Bronchial epithelial cell (primary cell): ENCODE measurements around the gene ADGRB2. TPM values are rescaled to one million over a fixed set of nuclear protein-coding genes. Genes with fewer than 3 reads are reported as not detected.

ENCODE experiments used
- DNase-seq: peaks from one replicate; pipeline ENCODE4 v3.0.0-alpha.2; 2010; ENCODE audit warnings: low read depth
- FAIRE-seq: peaks from 2 replicates; lab custom pipeline; 2011; peaks lifted over from hg19 to GRCh38; lab: Jason Lieb, UNC
- H3K27me3 ChIP-seq: 2 replicates; pipeline ENCODE4 v1.5.1; 2011; ENCODE audit warnings: low read length; ENCODE audit not compliant: control insufficient read depth, insufficient read depth
- H3K36me3 ChIP-seq: 2 replicates; pipeline ENCODE4 v1.5.1; 2011; ENCODE audit warnings: low read length; ENCODE audit not compliant: control insufficient read depth, insufficient read depth
- H3K4me3 ChIP-seq: 2 replicates; pipeline ENCODE4 v1.5.1; 2011; ENCODE audit warnings: mild to moderate bottlenecking, low read depth, low read length, control low read depth
- CTCF ChIP-seq: IDR thresholded peaks from 2 replicates; pipeline ENCODE4 v1.5.1; 2011; ENCODE audit warnings: mild to moderate bottlenecking, moderate library complexity, low read length, control low read depth, inconsistent platforms; ENCODE audit not compliant: insufficient read depth, severe bottlenecking
- total RNA-seq: library from RNA; depleted of rRNA; stranded (reverse); fragments of >200 nt; gene quantifications from 2 replicates; pipeline ENCODE4 v1.2.1, GENCODE V29; 2014

Gene ADGRB2
- total RNA-seq, 1 donor from 2014 or later, result 0.53 TPM

- no peaks in the 10 kb centered on the region for H3K27me3 ChIP-seq
- H3K36me3 ChIP-seq, result no peaks in the 10 kb centered on the region
- no peak overlapping the region for H3K4me3 ChIP-seq
- DNase-seq (no peak), FAIRE-seq (peak; percentile 36)
- TF ChIP-seq CTCF, result no peak
Observed at GRCh38 chr1:31797216-31797615, 33.1 kb upstream of the ADGRB2 start.

- no peak for TF ChIP-seq CTCF
- Histone ChIP-seq H3K36me3 (no peaks in the 10 kb centered on the region), H3K4me3 (no peak overlapping the region), H3K27me3 (no peaks in the 10 kb centered on the region)
- DNase-seq (no peak), FAIRE-seq (no peak)
Observed at GRCh38 chr1:31796707-31797106, 32.6 kb upstream of the ADGRB2 start.

- Histone ChIP-seq H3K27me3 (no peaks in the 10 kb centered on the region), H3K4me3 (no peak overlapping the region), H3K36me3 (no peaks in the 10 kb centered on the region)
- no peak for TF ChIP-seq CTCF
- FAIRE-seq (peak; percentile 60), DNase-seq (peak; percentile 29)
Observed at GRCh38 chr1:31795801-31796621, 31.9 kb upstream of the ADGRB2 start.

GRCh38 chr1:31795096-31795675, 31.0 kb upstream of the ADGRB2 start:
- H3K36me3 ChIP-seq, result no peaks in the 10 kb centered on the region
- FAIRE-seq, result no peak
- H3K4me3 ChIP-seq, result no peak overlapping the region
- H3K27me3 ChIP-seq, result no peaks in the 10 kb centered on the region
- DNase-seq, result no peak
- TF ChIP-seq CTCF, result no peak

GRCh38 chr1:31793586-31794285, 29.6 kb upstream of the ADGRB2 start:
- FAIRE-seq, result no peak

More at GRCh38 chr1:31793586-31794285, 29.6 kb upstream of the ADGRB2 start:
- no peak overlapping the region for H3K4me3 ChIP-seq
- DNase-seq, result no peak
- H3K36me3 ChIP-seq, result no peaks in the 10 kb centered on the region
- H3K27me3 ChIP-seq, result no peaks in the 10 kb centered on the region
- no peak for TF ChIP-seq CTCF
